ENCODE data around the gene DPEP1. TPM values are rescaled to one million over a fixed set of nuclear protein-coding genes. Genes with fewer than 3 reads are reported as not detected.

DPEP1 gene
- total and polyA plus RNA-seq, 8 donors = 0.23 to 12.3 (median 1.00) TPM; not detected in 2

DNA sequence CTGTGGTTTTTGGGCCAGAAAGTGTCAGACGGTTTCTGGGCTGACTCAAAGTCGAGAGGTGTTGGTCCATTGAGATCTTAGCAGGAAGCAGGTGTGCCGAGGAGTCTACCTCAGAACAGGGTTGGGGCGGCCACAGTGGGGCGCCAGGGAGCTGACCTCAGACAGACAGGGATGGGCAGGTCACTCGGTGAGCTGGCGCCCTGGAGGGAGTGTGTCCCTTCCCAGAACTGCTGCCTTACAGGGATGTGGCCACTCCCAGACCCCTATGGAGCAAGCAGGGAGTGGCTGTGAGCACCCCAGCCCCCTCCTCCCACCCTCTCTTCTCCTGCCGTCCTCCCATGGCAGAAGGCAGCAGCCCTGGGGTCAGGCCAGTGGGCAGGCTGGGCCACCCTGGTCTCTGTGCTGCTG is 14.0 kb upstream of the DPEP1 start:
- TF ChIP-seq EP300 (IDR thresholded peaks at IDR 0.05) = no peak
- TF ChIP-seq, protein P1, sequence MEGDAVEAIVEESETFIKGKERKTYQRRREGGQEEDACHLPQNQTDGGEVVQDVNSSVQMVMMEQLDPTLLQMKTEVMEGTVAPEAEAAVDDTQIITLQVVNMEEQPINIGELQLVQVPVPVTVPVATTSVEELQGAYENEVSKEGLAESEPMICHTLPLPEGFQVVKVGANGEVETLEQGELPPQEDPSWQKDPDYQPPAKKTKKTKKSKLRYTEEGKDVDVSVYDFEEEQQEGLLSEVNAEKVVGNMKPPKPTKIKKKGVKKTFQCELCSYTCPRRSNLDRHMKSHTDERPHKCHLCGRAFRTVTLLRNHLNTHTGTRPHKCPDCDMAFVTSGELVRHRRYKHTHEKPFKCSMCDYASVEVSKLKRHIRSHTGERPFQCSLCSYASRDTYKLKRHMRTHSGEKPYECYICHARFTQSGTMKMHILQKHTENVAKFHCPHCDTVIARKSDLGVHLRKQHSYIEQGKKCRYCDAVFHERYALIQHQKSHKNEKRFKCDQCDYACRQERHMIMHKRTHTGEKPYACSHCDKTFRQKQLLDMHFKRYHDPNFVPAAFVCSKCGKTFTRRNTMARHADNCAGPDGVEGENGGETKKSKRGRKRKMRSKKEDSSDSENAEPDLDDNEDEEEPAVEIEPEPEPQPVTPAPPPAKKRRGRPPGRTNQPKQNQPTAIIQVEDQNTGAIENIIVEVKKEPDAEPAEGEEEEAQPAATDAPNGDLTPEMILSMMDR (IDR thresholded peaks at IDR 0.05) = no peak
- no peak for TF ChIP-seq POLR2A (IDR thresholded peaks at IDR 0.05)
- TF ChIP-seq POLR2AphosphoS5 (IDR thresholded peaks at IDR 0.05) = no peak
- DNase-seq = peak in 1 of 2 donors; percentile 41
- H3K27me3 ChIP-seq = peaks cover 0 to 23% (median 5%) of the 10 kb centered on the region in 3 donors
- no peak overlapping the region for H3K4me3 ChIP-seq
- no peak overlapping the region for H3K27ac ChIP-seq
- intact Hi-C loops (cut with DNase I; ENCODE audit: low total_unique reads) = no loop called here
- H3K36me3 ChIP-seq = no peaks in the 10 kb centered on the region
- WGBS, 5 donors = 32 to 47% (median 39%) methylated on average over 3 to 8 of the region's 8 CpGs
- H3K9me3 ChIP-seq = no peaks in the 10 kb centered on the region
- H3K4me1 ChIP-seq = peaks cover 0 to 15% (median 10%) of the 10 kb centered on the region in 4 donors

DNA sequence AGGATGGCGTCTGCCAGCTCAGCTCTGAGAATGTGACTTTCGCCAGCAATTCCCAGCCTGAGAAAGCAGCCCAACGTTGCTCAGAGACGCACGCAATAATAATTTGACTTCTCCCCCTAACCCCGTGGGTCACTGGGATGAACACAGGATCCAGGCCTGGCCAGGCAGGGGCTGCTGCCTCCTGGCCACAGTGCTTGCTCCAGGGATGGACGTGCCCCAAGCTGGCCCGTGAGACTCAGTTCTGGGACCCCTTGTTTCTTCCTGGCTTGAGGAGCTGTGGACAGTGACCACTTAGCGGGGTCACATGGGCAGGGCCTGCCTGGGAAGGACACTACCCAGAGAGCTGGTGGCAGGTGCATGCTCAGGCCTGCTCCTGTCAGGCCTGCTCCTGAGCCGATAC is 13.5 kb upstream of the DPEP1 start:
- Histone ChIP-seq H3K9me3 (no peaks in the 10 kb centered on the region), H3K27ac (no peak overlapping the region), H3K4me1 (peaks cover 0 to 15% (median 10%) of the 10 kb centered on the region in 4 donors), H3K4me3 (no peak overlapping the region), H3K36me3 (no peaks in the 10 kb centered on the region), H3K27me3 (peaks cover 0 to 27% (median 5%) of the 10 kb centered on the region in 3 donors)
- TF ChIP-seq POLR2AphosphoS5 (IDR thresholded peaks at IDR 0.05) (no peak), EP300 (IDR thresholded peaks at IDR 0.05) (no peak), POLR2A (IDR thresholded peaks at IDR 0.05) (no peak)
- TF ChIP-seq, protein P1 (IDR thresholded peaks at IDR 0.05) = no peak
- WGBS, 5 donors = 77 to 91% (median 85%) methylated on average over 6 to 10 of the region's 10 CpGs
- no peak for DNase-seq
- intact Hi-C loops (cut with DNase I; ENCODE audit: low total_unique reads) = no loop called here

DNA sequence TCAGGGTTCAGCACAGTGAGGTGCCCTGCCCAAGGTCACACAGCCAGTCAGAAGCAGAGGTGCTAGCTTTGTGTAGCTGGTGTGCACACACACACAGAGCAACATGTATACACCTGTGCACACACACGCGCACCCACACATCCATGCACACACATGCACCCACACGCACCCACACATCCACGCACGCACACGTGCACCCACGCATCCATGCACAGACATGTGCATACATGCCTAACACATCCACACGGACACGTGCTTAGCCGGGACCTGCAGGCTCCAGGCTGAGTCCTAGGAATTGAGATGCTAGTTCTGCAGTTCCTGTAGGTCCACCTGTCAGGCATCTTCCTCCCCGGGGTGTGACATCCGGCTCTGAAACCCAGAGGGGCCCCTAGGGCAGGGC is 13.0 kb upstream of the DPEP1 start:
- WGBS, 5 donors = 77 to 85% (median 83%) methylated on average over 12 of the region's 12 CpGs
- Histone ChIP-seq H3K27me3 (peaks cover 0 to 33% (median 5%) of the 10 kb centered on the region in 3 donors), H3K4me1 (peaks cover 0 to 15% (median 10%) of the 10 kb centered on the region in 4 donors), H3K9me3 (no peaks in the 10 kb centered on the region), H3K4me3 (no peak overlapping the region), H3K36me3 (no peaks in the 10 kb centered on the region), H3K27ac (no peak overlapping the region)
- intact Hi-C loops (cut with DNase I; ENCODE audit: low total_unique reads) = no loop called here
- DNase-seq = no peak
- no peak for TF ChIP-seq POLR2A (IDR thresholded peaks at IDR 0.05)
- TF ChIP-seq, protein P1 (IDR thresholded peaks at IDR 0.05) = no peak
- no peak for TF ChIP-seq EP300 (IDR thresholded peaks at IDR 0.05)
- no peak for TF ChIP-seq POLR2AphosphoS5 (IDR thresholded peaks at IDR 0.05)

DNA sequence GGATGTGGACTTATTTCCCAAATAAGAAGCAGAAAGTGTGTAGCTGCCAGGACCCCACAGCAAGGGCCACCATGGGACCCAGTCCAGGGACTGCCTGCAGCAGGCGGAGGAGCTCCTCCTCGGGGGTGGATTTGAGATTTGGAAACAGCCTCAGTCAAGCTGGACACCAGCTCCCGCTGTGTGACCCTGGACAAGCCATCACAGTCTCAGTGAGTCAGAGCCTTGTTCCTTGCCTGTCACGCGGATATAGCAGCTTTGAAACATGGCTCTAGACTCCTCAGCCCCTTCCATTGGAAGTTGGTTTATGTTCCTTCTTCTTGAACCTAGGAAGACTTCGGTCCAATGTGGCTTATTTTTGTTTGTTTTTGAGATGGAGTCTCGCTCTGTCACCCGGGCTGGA is 12.5 kb upstream of the DPEP1 start:
- DNase-seq = no peak
- Histone ChIP-seq H3K27me3 (peaks cover 0 to 38% (median 5%) of the 10 kb centered on the region in 3 donors), H3K4me1 (peaks cover 0 to 15% (median 10%) of the 10 kb centered on the region in 4 donors), H3K27ac (no peak overlapping the region), H3K4me3 (no peak overlapping the region), H3K9me3 (no peaks in the 10 kb centered on the region), H3K36me3 (no peaks in the 10 kb centered on the region)
- intact Hi-C loops (cut with DNase I; ENCODE audit: low total_unique reads) = no loop called here
- 60 to 78% (median 74%) methylated on average over 8 of the region's 8 CpGs for WGBS, 5 donors
- TF ChIP-seq, protein P1 (IDR thresholded peaks at IDR 0.05) = no peak
- TF ChIP-seq POLR2A (IDR thresholded peaks at IDR 0.05) (no peak), EP300 (IDR thresholded peaks at IDR 0.05) (no peak), POLR2AphosphoS5 (IDR thresholded peaks at IDR 0.05) (no peak)
